A673 (cell line): ENCODE results near the gene MYO15B. TPM values are rescaled to one million over a fixed set of nuclear protein-coding genes. Genes with fewer than 3 reads are reported as not detected.

Experiments
- BruUV-seq: library from RNA; stranded (reverse); fragments of 400-500 nt; replicated peaks from 2 replicates; lab custom pipeline; 2021; lab: Mats Ljungman, UMichigan
- CTCF ChIA-PET: fragments of 300-600 bp; sonication (Branson Sonifier 250); formaldehyde crosslinking; loops from one replicate; lab custom pipeline; 2022; ENCODE audit warnings: antibody characterized with exemption; lab: Charles Lee
- POLR2A ChIA-PET: fragments of 300-600 bp; sonication (Branson Sonifier 250); formaldehyde crosslinking; loops from one replicate; lab custom pipeline; 2022; ENCODE audit warnings: antibody characterized with exemption; ENCODE audit not compliant: low non-redundant PET; lab: Charles Lee
- DNase-seq: peaks from one replicate; pipeline ENCODE4 v3.0.0-alpha.2; 2015; ENCODE audit warnings: low spot score
- H3K27ac ChIP-seq: fragments of 200-600 bp; sonication (generic); 2 replicates; pipeline ENCODE4 v1.5.1; 2016; ENCODE audit warnings: mixed run types, low read depth, mild to moderate bottlenecking, mixed read lengths, antibody characterized with exemption, low read length; ENCODE audit not compliant: poor library complexity, severe bottlenecking
- H3K27me3 ChIP-seq: fragments of 200-600 bp; sonication (generic); replicated peaks from 2 replicates; pipeline ENCODE4 v1.6.1; 2017; ENCODE audit warnings: mixed run types, low read depth, mild to moderate bottlenecking, mixed read lengths, antibody characterized with exemption, low read length; ENCODE audit not compliant: insufficient read depth, poor library complexity
- H3K36me3 ChIP-seq: fragments of 200-600 bp; sonication (generic); 2 replicates; pipeline ENCODE4 v1.6.1; 2016; ENCODE audit warnings: mixed run types, mild to moderate bottlenecking, mixed read lengths, antibody characterized with exemption, low read length; ENCODE audit not compliant: insufficient read depth, poor library complexity, severe bottlenecking
- H3K4me1 ChIP-seq: fragments of 200-600 bp; sonication (generic); 2 replicates; pipeline ENCODE4 v1.6.1; 2017; ENCODE audit warnings: mixed run types, mild to moderate bottlenecking, mixed read lengths, antibody characterized with exemption, low read length; ENCODE audit not compliant: insufficient read depth, poor library complexity, severe bottlenecking
- H3K4me3 ChIP-seq: fragments of 200-600 bp; sonication (generic); 2 replicates; pipeline ENCODE4 v1.5.1; 2016; ENCODE audit warnings: low read depth, mixed run types, mild to moderate bottlenecking, mixed read lengths, low read length; ENCODE audit not compliant: poor library complexity, severe bottlenecking
- H3K9me3 ChIP-seq: fragments of 200-600 bp; sonication (generic); 2 replicates; pipeline ENCODE4 v1.6.1; 2016; ENCODE audit warnings: mixed run types, low read depth, mild to moderate bottlenecking, mixed read lengths, antibody characterized with exemption, low read length; ENCODE audit not compliant: poor library complexity, severe bottlenecking
- CTCF ChIP-seq: fragments of 300-800, 200-600 bp; sonication (generic); conservative IDR thresholded peaks from 2 replicates; pipeline ENCODE4 v1.5.1; 2017; ENCODE audit warnings: low read depth, mild to moderate bottlenecking, antibody characterized with exemption, low read length, moderate library complexity, mixed read lengths
- EZH2 ChIP-seq: fragments of 200-600 bp; sonication (generic); IDR thresholded peaks from 2 replicates; pipeline ENCODE4 v1.6.1; 2017; ENCODE audit warnings: borderline replicate concordance, low read depth, mild to moderate bottlenecking, mixed read lengths, antibody characterized with exemption, low read length; ENCODE audit not compliant: poor library complexity, severe bottlenecking
- intact Hi-C: fragments of 100-400 bp; cut with micrococcal nuclease; formaldehyde crosslinking; loops from one replicate; pipeline ENCODE4 v1.10.0; 2022; ENCODE audit not compliant: unreplicated experiment
- total RNA-seq: library from RNA; stranded (reverse); gene quantifications from 2 replicates; pipeline ENCODE4 v1.2.3, GENCODE V29; 2021

MYO15B gene
- total RNA-seq, 1 experiment from 2014 or later = 9.3 TPM

DNA sequence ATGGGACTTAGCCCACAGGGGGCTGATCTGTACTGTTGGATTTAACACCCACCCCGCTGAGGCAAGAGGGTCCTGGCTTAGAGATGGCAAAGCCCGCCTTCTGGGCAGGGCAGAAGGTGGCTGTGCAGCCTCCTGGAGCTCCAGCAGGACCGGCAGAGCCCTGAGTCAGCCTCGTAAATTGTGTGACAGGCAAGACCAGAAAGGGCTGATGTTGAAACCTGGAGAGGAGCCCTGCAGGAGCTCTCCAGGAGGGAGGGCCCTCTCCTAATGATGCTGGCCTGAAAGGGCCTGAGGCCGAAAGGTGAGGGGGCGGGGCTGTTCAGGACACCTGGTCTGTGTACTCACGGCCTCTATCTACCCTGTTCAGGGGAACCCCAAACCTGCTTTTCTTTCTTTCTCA, 22.5 kb upstream of the MYO15B start:
- no peak overlapping the region for H3K4me3 ChIP-seq
- no peaks in the 10 kb centered on the region for H3K4me1 ChIP-seq
- DNase-seq = no peak
- H3K36me3 ChIP-seq = no peaks in the 10 kb centered on the region
- ChIA-PET CTCF (no interaction called here), POLR2A (no interaction called here)
- H3K9me3 ChIP-seq = no peaks in the 10 kb centered on the region
- H3K27me3 ChIP-seq = no peaks in the 10 kb centered on the region
- TF ChIP-seq CTCF (no peak), EZH2 (no peak)
- intact Hi-C loops = no loop called here
- BruUV-seq = no TSS peak
- no peak overlapping the region for H3K27ac ChIP-seq

- Histone ChIP-seq H3K27me3 (no peaks in the 10 kb centered on the region), H3K4me3 (no peak overlapping the region), H3K27ac (no peak overlapping the region), H3K36me3 (no peaks in the 10 kb centered on the region), H3K4me1 (no peaks in the 10 kb centered on the region), H3K9me3 (no peaks in the 10 kb centered on the region)
- intact Hi-C loops = no loop called here
- ChIA-PET CTCF (no interaction called here), POLR2A (no interaction called here)
- TF ChIP-seq CTCF = no peak
- TF ChIP-seq EZH2 = no peak
- no TSS peak for BruUV-seq
- no peak for DNase-seq
These were observed 22.0 kb upstream of the MYO15B start for GRCh38 chr17:75565618-75566017.

- no peaks in the 10 kb centered on the region for H3K27me3 ChIP-seq
- no peaks in the 10 kb centered on the region for H3K9me3 ChIP-seq
- ChIA-PET POLR2A (no interaction called here), CTCF (no interaction called here)
- H3K27ac ChIP-seq = no peak overlapping the region
- BruUV-seq = no TSS peak
- TF ChIP-seq CTCF = no peak
- no peak for TF ChIP-seq EZH2
- no peak for DNase-seq
- no peaks in the 10 kb centered on the region for H3K36me3 ChIP-seq
- intact Hi-C loops = no loop called here
- no peaks in the 10 kb centered on the region for H3K4me1 ChIP-seq
- no peak overlapping the region for H3K4me3 ChIP-seq
These were observed 21.2 kb upstream of the MYO15B start for GRCh38 chr17:75566416-75566815.
